ENCODE measurements around the gene MTF1.
A peak's percentile ranks its signal among the peaks of the same experiment; 100 is the strongest.
"Not testable (repeated sequence)": the region's sequence is repeated elsewhere in the genome, so short reads cannot be mapped to it uniquely, and the experiment has no call there.

The MTF1 gene

DNA sequence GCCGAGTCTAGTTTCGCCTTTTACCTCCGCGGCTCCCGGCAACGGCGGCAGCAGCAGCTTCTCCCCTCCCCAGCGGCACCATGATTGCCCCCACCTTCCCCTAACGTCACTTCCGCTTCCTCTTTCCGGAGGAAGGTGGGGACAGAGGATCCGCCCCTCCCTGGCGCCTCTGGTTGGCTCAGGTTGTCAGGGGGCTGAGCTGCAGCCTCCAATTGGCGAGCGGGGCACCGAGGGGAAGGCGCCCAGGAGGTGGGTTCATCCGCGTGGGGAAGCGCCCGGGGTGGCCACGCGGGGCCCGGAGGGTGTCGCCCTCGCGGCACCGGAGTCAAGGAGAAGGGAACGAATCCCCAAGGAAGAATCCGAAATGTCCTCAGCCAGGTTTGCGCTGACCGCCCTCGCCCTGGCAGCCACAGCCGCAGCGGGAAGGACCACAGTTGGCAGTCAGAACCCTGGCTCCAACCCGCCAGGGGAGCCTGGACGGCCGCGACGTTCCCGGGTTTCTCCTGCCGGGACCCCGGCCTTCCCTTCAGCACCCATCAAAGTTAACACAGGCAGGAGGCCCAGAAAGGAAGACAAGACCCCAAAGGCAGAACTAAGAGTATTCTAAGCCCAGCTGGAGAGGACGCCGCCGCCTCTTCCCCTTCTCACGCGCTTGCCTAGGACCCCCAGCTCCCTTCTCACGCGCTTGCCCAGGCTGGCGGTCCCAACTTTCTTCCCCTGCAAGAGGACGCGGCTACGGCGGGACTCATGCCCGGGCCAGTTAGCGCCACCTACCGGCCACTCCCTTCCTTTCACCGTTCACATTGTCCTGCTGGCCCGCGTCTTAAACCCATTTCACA is at the start of gene MTF1:
TSS of gene MTF1 (minus strand) at position 86 of the 839 bp plus-strand sequence. CDS start 1,934 bp downstream, outside the sequence.
- DNase-seq (ENCODE audit: low read depth), result peak; percentile 91

- DNase-seq (ENCODE audit: low read depth), result not testable (repeated sequence)
These were observed 49.1 kb upstream of the MTF1 start for GRCh38 chr1:37908531-37908930.

DNA sequence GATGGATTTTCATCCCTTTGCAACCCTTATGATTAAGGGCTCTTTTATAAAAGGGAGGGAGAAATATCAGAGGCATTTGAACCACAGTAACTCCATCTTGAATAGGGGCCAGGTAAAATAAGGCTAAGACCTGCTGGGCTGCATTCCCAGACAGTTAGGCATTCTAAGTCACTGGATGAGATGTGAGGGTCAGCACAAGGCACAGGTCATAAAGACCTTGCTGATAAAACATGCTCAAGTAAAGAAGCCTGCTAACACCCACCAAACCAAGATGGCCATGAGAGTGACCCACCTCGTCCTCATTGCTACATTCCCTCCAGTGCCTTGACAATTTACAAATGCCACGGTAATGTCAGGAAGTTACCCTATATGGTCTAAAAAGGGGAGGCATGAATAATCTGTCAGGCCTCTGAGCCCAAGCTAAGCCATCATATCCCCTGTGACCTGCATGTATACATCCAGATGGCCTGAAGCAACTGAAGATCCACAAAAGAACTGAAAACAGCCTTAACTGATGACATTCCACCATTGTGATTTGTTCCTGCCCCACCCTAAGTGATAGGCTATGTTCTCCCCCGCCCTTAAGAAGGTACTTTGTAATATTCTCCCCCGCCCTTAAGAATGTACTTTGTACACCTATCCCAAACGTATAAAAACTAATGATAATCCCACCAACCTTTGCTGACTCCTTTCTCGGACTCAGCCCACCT is 48.2 kb upstream of the MTF1 start:
- not testable (repeated sequence) for DNase-seq (ENCODE audit: low read depth)

- DNase-seq (ENCODE audit: low read depth), result not testable (repeated sequence)
These were observed 47.2 kb upstream of the MTF1 start for GRCh38 chr1:37906591-37906990.

- no peak for DNase-seq (ENCODE audit: low read depth)
These were observed 46.3 kb upstream of the MTF1 start for GRCh38 chr1:37905727-37906126.

GRCh38 chr1:37903921-37904320 is 44.5 kb upstream of the MTF1 start:
- not testable (repeated sequence) for DNase-seq (ENCODE audit: low read depth)

GRCh38 chr1:37902983-37903382 is 43.6 kb upstream of the MTF1 start:
- no peak for DNase-seq (ENCODE audit: low read depth)

GRCh38 chr1:37901893-37902225 is 42.5 kb upstream of the MTF1 start:
- DNase-seq (ENCODE audit: low read depth), result no peak

DNA sequence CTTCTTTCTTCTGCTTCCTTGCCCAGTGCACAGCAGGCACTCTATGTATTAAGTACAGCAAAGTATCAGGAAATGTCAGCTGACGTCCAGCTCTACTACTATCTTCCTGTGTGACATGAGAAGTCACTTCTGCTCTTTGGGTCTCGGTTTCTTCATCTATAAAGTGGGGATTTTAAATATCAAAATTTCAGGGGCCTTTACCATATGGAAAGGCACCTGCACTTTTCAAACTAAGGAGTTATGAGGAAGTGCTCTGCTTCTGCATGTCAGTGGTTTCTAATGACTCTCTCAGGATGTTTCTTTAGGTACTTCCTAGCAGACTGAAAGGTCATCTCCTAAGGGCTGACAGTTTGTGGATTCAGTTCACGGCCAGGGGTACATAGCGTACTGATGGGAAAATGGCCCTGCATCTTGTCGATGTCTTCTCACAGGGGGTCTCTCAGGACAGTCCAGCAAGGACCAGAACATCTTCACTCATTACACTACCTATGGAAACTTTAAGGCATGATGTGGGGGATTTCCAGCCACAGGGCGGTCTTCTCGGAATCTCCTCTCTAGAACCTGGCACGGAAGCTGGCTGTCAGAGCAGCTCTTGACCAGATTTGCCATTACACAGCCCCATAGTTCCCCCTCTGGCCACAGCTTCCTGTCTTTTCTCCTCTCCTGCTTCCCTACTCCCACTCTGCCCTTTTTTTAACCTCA is 42.0 kb upstream of the MTF1 start:
- DNase-seq (ENCODE audit: low read depth), result no peak

DNA sequence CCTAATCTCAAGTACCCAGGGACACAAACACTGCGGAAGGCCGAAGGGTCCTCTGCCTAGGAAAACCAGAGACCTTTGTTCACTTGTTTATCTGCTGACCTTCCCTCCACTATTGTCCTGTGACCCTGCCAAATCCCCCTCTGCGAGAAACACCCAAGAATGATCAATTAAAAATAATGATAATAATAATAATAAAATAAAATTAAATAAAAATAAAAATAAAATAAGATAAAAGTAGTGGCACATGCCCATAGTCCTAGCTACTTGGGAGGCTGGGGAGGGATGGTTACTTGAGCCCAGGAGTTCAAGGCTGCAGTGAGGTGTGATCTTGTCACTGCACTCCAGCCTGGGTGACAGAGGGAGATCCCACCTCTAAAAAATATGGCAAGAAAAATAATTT is 38.2 kb upstream of the MTF1 start:
- DNase-seq (ENCODE audit: low read depth), result not testable (repeated sequence)

DNA sequence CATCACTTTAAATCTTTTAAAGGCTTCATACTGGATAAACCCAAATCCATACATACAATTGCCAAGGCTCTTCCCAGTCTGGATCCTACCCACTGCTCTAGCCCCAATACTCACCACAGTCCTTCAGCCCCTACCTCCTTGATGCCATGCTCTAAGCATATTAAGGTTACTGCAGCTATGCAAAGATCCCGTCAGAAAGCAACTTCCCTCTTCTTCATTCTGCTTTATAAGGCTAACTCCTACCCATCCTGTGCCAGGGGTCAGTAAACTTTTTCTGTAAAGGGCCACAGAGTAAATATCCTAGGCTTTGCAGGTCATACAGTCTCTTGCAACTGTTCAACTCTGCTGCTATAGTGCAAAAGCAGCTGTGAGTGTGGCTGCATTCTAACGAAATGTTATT is 34.3 kb upstream of the MTF1 start:
- no peak for DNase-seq (ENCODE audit: low read depth)

DNA sequence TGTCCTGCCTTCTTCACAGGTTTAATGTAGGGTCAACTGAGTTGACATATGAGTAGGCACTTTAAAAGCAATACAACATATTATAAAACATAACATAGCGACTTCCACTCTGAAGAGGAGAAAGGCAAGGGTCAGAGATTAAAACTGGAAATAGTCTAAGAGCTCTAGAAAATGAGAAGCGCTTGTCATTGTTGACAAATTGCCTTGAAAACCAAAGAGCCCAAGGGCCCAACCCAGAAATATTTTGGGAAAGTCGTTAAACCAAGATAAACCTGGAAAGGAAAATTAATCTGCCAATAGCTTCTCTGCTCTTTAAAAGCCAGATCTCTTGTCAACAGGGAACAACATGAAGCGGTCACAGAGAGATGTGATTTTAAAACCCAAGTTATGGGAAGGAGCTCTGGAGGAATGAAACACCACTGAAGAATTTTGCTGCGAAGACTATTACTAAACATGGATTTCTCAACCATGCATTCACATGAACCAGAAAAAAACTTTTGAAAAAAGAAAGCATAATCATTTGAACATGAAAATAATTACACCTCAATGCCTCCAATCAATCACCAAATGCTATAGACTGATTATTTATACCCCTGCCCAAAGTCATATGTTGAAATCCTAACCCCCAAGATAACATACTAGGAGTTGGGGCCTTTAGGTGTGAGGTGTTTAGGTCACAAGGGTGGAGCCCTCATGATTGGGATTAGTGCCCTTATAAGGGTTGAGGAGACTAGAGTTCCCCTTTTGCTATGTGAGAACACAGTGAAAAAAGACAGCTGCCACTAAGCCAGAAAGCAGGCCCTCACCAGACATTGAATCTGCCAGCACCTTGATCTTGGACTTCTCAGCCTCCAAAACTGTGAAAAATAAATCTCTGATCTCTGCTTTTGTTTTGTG is 33.0 kb upstream of the MTF1 start:
- DNase-seq (ENCODE audit: low read depth), result no peak

- DNase-seq (ENCODE audit: low read depth), result no peak
These were observed 31.1 kb upstream of the MTF1 start for GRCh38 chr1:37890378-37891014.

GRCh38 chr1:37888022-37888700 is 28.8 kb upstream of the MTF1 start:
- DNase-seq (ENCODE audit: low read depth), result no peak

- DNase-seq (ENCODE audit: low read depth), result no peak
These were observed 24.8 kb upstream of the MTF1 start for GRCh38 chr1:37884145-37884544.

DNA sequence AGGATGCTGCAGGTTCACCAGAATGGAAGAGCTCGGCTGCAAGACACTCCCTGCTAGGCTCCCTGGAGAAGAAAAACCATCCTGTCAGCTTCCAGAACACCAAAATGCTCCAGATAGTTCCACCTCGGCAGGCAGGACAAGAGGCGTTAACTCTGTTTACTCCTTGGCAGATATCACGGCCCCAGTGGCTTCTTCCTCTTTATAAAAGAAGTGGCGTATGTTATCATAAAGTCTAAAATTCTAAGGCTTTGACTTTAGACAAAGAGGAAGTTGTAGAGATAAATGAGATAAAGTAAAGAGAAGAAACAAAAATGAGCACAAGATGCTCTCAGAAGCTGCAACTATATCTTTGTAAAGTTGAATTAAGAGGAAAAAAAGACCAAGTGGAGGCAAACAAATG is 24.3 kb upstream of the MTF1 start:
- DNase-seq (ENCODE audit: low read depth), result no peak

DNA sequence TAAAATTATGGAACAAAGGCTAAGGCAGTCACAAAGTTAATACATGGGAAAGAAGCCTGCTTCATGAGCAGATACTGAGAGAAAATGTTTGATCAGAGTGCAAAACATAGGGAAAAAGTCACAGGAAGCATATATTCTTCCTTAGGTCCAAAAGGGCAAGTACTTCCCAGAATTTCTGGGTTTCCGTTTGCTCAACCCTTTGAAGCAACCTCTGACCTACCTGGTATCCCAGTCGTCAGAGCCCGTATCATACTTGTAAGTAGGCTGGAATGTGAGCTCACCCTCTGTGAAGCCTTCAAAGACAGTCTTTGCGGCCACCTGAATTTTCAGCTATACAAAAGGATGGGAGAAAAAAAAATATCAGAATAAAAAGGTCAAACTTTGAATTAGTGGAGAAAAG is 20.5 kb upstream of the MTF1 start:
- no peak for DNase-seq (ENCODE audit: low read depth)

GRCh38 chr1:37878071-37878470 is 18.7 kb upstream of the MTF1 start:
- DNase-seq (ENCODE audit: low read depth), result no peak

DNA sequence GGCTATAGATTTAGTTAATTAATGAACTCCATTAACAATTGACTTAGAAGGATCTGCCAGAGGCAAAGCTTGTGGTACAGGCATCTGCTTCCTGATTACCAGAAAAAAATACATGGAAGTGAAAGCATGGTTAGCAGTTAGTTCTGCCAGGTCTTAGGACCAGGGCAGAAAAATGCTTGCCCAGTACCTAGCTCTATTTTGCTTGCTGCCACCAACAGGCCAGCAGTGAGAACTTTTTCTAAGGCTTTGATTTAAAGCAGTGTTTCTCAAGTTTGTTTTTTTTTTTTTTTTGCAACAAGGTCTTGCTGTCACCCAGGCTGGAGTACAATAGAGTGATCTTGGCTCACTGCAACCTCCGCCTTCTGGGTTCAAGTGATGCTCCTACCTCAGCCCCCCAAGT is 16.4 kb upstream of the MTF1 start:
- no peak for DNase-seq (ENCODE audit: low read depth)

GRCh38 chr1:37872692-37873091 is 13.3 kb upstream of the MTF1 start:
- DNase-seq (ENCODE audit: low read depth), result no peak

- DNase-seq (ENCODE audit: low read depth), result no peak
These were observed 9.1 kb upstream of the MTF1 start for GRCh38 chr1:37868466-37868865.
